CD4-positive, alpha-beta T cell treated with Interleukin-4 for 1 hour (primary cell): Measurements from ENCODE around the gene MRPS11.
A peak's percentile ranks its signal among the peaks of the same experiment; 100 is the strongest.
"Not testable (repeated sequence)": the region's sequence is repeated elsewhere in the genome, so short reads cannot be mapped to it uniquely, and the experiment has no call there.

Experiments used
- DNase-seq, 2 donors: peaks; one replicate each; pipeline ENCODE4 v3.0.0-alpha.2; 2020 to 2022

Gene MRPS11

GRCh38 chr15:88456733-88457132 is 10.8 kb upstream of the MRPS11 start:
- DNase-seq: no peak

- DNase-seq: no peak
Measured at GRCh38 chr15:88463870-88464532, 3.5 kb upstream of the MRPS11 start.

- no peak for DNase-seq
Measured at GRCh38 chr15:88465633-88466224, 1.8 kb upstream of the MRPS11 start.

- peak in 1 of 2 donors; percentile 4 for DNase-seq
Measured at GRCh38 chr15:88467935-88468528, 524 bp downstream of the MRPS11 start.

GRCh38 chr15:88468721-88469120 is 1.2 kb downstream of the MRPS11 start:
- not testable (repeated sequence) for DNase-seq

- DNase-seq: no peak
Measured at GRCh38 chr15:88469321-88469720, 1.8 kb downstream of the MRPS11 start.

GRCh38 chr15:88470625-88471372 is 3.3 kb downstream of the MRPS11 start:
- DNase-seq: no peak

- DNase-seq: no peak
Measured at GRCh38 chr15:88472225-88472624, 4.7 kb downstream of the MRPS11 start.

- not testable (repeated sequence) for DNase-seq
Measured at GRCh38 chr15:88473661-88474293, 6.3 kb downstream of the MRPS11 start.

- DNase-seq: peak in 1 of 2 donors; percentile 41
Measured at GRCh38 chr15:88476635-88477060, 9.1 kb downstream of the MRPS11 start.

- no peak for DNase-seq
Measured at GRCh38 chr15:88477126-88477525, 9.6 kb downstream of the MRPS11 start.

- DNase-seq: no peak
Measured at GRCh38 chr15:88477904-88478303, 10.4 kb downstream of the MRPS11 start.

GRCh38 chr15:88479169-88479568 is 11.7 kb downstream of the MRPS11 start:
- DNase-seq: no peak

- no peak for DNase-seq
Measured at GRCh38 chr15:88480981-88481380, 13.5 kb downstream of the MRPS11 start.

GRCh38 chr15:88482263-88482662 is 14.8 kb downstream of the MRPS11 start:
- DNase-seq: no peak

- no peak for DNase-seq
Measured at GRCh38 chr15:88484682-88485331, 17.3 kb downstream of the MRPS11 start.

GRCh38 chr15:88487178-88487795 is 19.8 kb downstream of the MRPS11 start:
- no peak for DNase-seq

- no peak for DNase-seq
Measured at GRCh38 chr15:88487796-88488523, 20.5 kb downstream of the MRPS11 start.

GRCh38 chr15:88489321-88489720 is 21.8 kb downstream of the MRPS11 start:
- no peak for DNase-seq

GRCh38 chr15:88490036-88490435 is 22.5 kb downstream of the MRPS11 start:
- DNase-seq: no peak

GRCh38 chr15:88491158-88491557 is 23.6 kb downstream of the MRPS11 start:
- DNase-seq: no peak
